ENCODE data around the gene RIT2.

The RIT2 gene

GRCh38 chr18:42706029-42706608 lies 409.4 kb downstream of the RIT2 start:
- DNase-seq (ENCODE audit: low read depth in 1 of 2, low spot score in 1 of 2): no peak
- in situ Hi-C loops (cut with HindIII; ENCODE audit: low pct_unique_long_range_greater_than_20kb, low sequenced_read_pairs): no loop called here
- no peak for TF ChIP-seq JUND (IDR thresholded peaks at IDR 0.05; ENCODE audit: low read depth)

Measured in T47D (cell line).